ENCODE data around the gene SLC25A13. TPM values are rescaled to one million over a fixed set of nuclear protein-coding genes. Genes with fewer than 3 reads are reported as not detected.
A peak's percentile ranks its signal among the peaks of the same experiment; 100 is the strongest.

Gene SLC25A13
- total and polyA plus RNA-seq, 3 experiments from 2014 or later = 9.7 to 13.8 (median 10.8) TPM

DNA sequence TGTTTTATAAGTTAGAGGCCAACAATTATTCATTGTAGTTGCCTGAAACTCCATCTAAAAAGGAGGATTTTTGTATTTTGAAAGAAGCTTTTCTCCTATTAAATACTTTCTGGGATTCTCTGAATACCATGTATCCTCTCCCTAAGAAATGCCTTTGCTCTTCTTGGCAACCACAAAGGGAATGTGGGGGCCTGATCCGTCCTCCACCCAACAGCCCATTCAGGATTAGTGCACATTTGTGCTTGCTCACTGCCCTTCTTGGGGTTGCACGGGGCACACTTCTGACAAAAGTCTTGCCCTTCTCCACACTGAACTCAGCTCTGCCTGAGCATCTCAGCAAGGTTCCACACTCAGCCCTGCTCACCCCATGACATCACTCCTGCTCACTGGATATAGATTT, 194.2 kb downstream of the SLC25A13 start:
- no peaks in the 10 kb centered on the region for H3K4me1 Mint-ChIP-seq
- ChIA-PET CTCF (no interaction called here), POLR2A (no interaction called here)
- H3K27ac Mint-ChIP-seq = no peak overlapping the region
- no peak overlapping the region for H3K27ac ChIP-seq (ENCODE audit: low read depth, low read length)
- no peaks in the 10 kb centered on the region for H3K4me1 ChIP-seq (ENCODE audit: insufficient read depth, low read length)
- peaks cover 0 to 2% of the 10 kb centered on the region in 2 donors for H3K27me3 Mint-ChIP-seq
- H3K4me3 ChIP-seq (ENCODE audit: low read length) = no peak overlapping the region
- H3K9me3 ChIP-seq (ENCODE audit: low read length) = no peaks in the 10 kb centered on the region
- H3K4me3 Mint-ChIP-seq = no peak overlapping the region
- no peaks in the 10 kb centered on the region for H3K36me3 ChIP-seq (ENCODE audit: insufficient read depth, low read length)
- H3K9me3 Mint-ChIP-seq = no peaks in the 10 kb centered on the region
- DNase-seq = no peak
- no peaks in the 10 kb centered on the region for H3K27me3 ChIP-seq (ENCODE audit: insufficient read depth, low read length, poor library complexity, severe bottlenecking)
- H3K36me3 Mint-ChIP-seq = peaks cover 16 to 32% (median 24%) of the 10 kb centered on the region in 3 donors

GRCh38 chr7:96126382-96126781, 195.5 kb downstream of the SLC25A13 start:
- DNase-seq = no peak
- no peaks in the 10 kb centered on the region for H3K27me3 ChIP-seq (ENCODE audit: insufficient read depth, low read length, poor library complexity, severe bottlenecking)
- peaks cover 19 to 32% (median 21%) of the 10 kb centered on the region in 3 donors for H3K36me3 Mint-ChIP-seq
- H3K36me3 ChIP-seq (ENCODE audit: insufficient read depth, low read length) = no peaks in the 10 kb centered on the region
- no peak overlapping the region for H3K4me3 ChIP-seq (ENCODE audit: low read length)
- no peaks in the 10 kb centered on the region for H3K9me3 Mint-ChIP-seq
- CTCF ChIA-PET = no interaction called here
- H3K27ac ChIP-seq (ENCODE audit: low read depth, low read length) = no peak overlapping the region
- no peaks in the 10 kb centered on the region for H3K4me1 ChIP-seq (ENCODE audit: insufficient read depth, low read length)
- H3K27me3 Mint-ChIP-seq = peaks cover 0 to 2% of the 10 kb centered on the region in 2 donors
- no peaks in the 10 kb centered on the region for H3K9me3 ChIP-seq (ENCODE audit: low read length)
- POLR2A ChIA-PET = no interaction called here
- H3K4me3 Mint-ChIP-seq = no peak overlapping the region
- H3K27ac Mint-ChIP-seq = no peak overlapping the region
- no peaks in the 10 kb centered on the region for H3K4me1 Mint-ChIP-seq

DNA sequence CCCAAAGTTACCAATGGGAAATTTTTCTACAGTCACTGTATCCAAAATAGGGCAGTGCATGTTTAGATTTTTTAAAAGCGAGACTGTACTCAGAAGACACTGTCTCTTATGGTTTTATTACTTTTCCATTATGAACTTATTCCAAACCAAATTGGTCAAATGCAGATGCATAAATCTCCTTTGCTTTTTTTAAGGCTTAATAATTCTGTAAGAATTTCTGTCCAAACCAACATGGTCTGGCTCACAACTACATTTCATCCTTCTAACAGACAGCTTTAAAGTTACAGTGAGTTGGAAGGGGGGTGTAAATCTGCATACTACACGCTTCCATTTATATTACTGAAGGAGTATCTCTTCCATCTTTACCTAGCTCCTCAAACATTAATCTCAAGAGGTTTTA, 199.2 kb downstream of the SLC25A13 start:
- Histone ChIP-seq H3K4me3 (ENCODE audit: low read length) (no peak overlapping the region), H3K27ac (ENCODE audit: low read depth, low read length) (no peak overlapping the region), H3K4me1 (ENCODE audit: insufficient read depth, low read length) (no peaks in the 10 kb centered on the region), H3K9me3 (ENCODE audit: low read length) (no peaks in the 10 kb centered on the region), H3K36me3 (ENCODE audit: insufficient read depth, low read length) (no peaks in the 10 kb centered on the region), H3K27me3 (ENCODE audit: insufficient read depth, low read length, poor library complexity, severe bottlenecking) (no peaks in the 10 kb centered on the region)
- POLR2A ChIA-PET = no interaction called here
- Mint-ChIP-seq H3K9me3 (no peaks in the 10 kb centered on the region), H3K36me3 (peaks cover 6 to 28% (median 16%) of the 10 kb centered on the region in 3 donors), H3K27ac (no peak overlapping the region), H3K27me3 (peaks cover 0 to under 1% of the 10 kb centered on the region in 2 donors), H3K4me3 (no peak overlapping the region), H3K4me1 (no peaks in the 10 kb centered on the region)
- no peak for DNase-seq
- CTCF ChIA-PET = no interaction called here

GRCh38 chr7:96121752-96122151, 200.1 kb downstream of the SLC25A13 start:
- Mint-ChIP-seq H3K27ac (peak overlapping the region in 2 of 8 donors; percentile 41 to 67), H3K4me1 (no peaks in the 10 kb centered on the region), H3K9me3 (no peaks in the 10 kb centered on the region), H3K27me3 (no peaks in the 10 kb centered on the region), H3K4me3 (no peak overlapping the region), H3K36me3 (peaks cover 6 to 28% (median 15%) of the 10 kb centered on the region in 3 donors)
- Histone ChIP-seq H3K4me1 (ENCODE audit: insufficient read depth, low read length) (no peaks in the 10 kb centered on the region), H3K36me3 (ENCODE audit: insufficient read depth, low read length) (no peaks in the 10 kb centered on the region), H3K27me3 (ENCODE audit: insufficient read depth, low read length, poor library complexity, severe bottlenecking) (no peaks in the 10 kb centered on the region), H3K9me3 (ENCODE audit: low read length) (no peaks in the 10 kb centered on the region), H3K4me3 (ENCODE audit: low read length) (no peak overlapping the region), H3K27ac (ENCODE audit: low read depth, low read length) (no peak overlapping the region)
- CTCF ChIA-PET = no interaction called here
- no peak for DNase-seq
- POLR2A ChIA-PET = no interaction called here

DNA sequence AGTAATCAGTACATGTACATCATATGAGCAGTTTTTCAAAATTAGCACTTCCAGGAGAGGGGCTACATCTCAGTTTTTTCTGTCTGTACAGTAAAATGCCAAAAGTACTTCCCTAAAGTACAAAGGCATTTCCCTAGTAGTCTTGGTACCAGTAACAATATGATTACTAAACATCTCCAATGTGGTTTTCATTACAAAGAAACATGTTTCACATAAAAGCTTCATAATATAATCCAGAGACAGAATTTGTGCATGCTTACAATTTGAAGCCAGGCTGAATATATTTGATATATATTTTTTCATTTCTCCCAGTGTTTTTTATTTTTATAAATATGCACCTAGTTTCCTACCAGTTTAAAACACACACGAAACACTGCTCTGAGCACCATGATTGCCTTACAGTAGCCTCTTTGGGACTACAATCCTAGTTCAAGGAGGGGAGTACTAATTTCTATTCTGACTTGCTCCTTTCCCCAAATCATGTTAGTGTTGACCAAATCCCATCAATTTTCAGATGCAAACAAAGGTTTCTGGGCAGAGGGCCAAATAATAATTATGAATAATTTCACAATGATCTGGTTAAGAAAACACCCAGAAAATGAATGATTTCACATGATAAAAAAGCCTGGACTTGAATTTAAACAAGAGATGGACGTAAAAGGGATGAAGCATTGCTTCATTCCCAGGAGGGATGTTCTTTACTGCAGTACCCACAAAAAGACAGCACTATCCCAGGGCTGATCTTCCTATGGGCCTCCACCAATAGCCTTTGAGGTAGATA, 201.3 kb downstream of the SLC25A13 start:
- Histone ChIP-seq H3K27ac (ENCODE audit: low read depth, low read length) (no peak overlapping the region), H3K4me1 (ENCODE audit: insufficient read depth, low read length) (no peaks in the 10 kb centered on the region), H3K27me3 (ENCODE audit: insufficient read depth, low read length, poor library complexity, severe bottlenecking) (no peaks in the 10 kb centered on the region), H3K36me3 (ENCODE audit: insufficient read depth, low read length) (no peaks in the 10 kb centered on the region), H3K4me3 (ENCODE audit: low read length) (no peak overlapping the region), H3K9me3 (ENCODE audit: low read length) (no peaks in the 10 kb centered on the region)
- no peak overlapping the region for H3K4me3 Mint-ChIP-seq
- H3K27me3 Mint-ChIP-seq = no peaks in the 10 kb centered on the region
- H3K36me3 Mint-ChIP-seq = peaks cover 6 to 28% (median 13%) of the 10 kb centered on the region in 3 donors
- no peak for DNase-seq
- H3K4me1 Mint-ChIP-seq = no peaks in the 10 kb centered on the region
- ChIA-PET CTCF (no interaction called here), POLR2A (no interaction called here)
- H3K9me3 Mint-ChIP-seq = no peaks in the 10 kb centered on the region
- H3K27ac Mint-ChIP-seq = peak overlapping the region in 3 of 8 donors; percentile 0 to 32 (median 23)

GRCh38 chr7:96118449-96119001, 203.4 kb downstream of the SLC25A13 start:
- no peak overlapping the region for H3K27ac ChIP-seq (ENCODE audit: low read depth, low read length)

DNA sequence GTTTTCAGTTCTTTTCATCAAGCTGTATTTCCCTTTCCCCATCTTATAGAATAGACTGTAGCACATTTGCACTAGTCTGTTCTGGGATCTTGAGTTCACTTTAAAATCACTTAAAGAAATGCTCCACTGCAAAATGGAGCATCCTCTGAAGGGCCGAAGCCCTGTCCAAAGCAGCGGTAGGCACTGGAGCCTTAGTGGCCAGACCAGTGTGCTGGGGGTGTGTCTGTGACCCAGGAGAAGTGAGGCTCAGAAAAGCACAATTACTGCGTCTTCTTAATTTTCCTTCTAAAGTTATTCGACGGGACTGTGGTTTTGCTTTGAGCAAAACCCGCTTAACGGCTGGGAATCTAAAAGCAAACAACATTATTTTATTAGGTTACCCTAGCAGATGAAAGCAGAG, 205.7 kb downstream of the SLC25A13 start:
- Histone ChIP-seq H3K4me3 (ENCODE audit: low read length) (no peak overlapping the region), H3K27ac (ENCODE audit: low read depth, low read length) (no peak overlapping the region), H3K9me3 (ENCODE audit: low read length) (no peaks in the 10 kb centered on the region), H3K27me3 (ENCODE audit: insufficient read depth, low read length, poor library complexity, severe bottlenecking) (no peaks in the 10 kb centered on the region), H3K4me1 (ENCODE audit: insufficient read depth, low read length) (no peaks in the 10 kb centered on the region), H3K36me3 (ENCODE audit: insufficient read depth, low read length) (no peaks in the 10 kb centered on the region)
- no peak overlapping the region for H3K4me3 Mint-ChIP-seq
- peaks cover 10 to 26% of the 10 kb centered on the region in 2 donors for H3K27me3 Mint-ChIP-seq
- peaks cover 0 to 12% (median 2%) of the 10 kb centered on the region in 3 donors for H3K36me3 Mint-ChIP-seq
- H3K4me1 Mint-ChIP-seq = no peaks in the 10 kb centered on the region
- CTCF ChIA-PET = no interaction called here
- no peak for DNase-seq
- no peak overlapping the region for H3K27ac Mint-ChIP-seq
- H3K9me3 Mint-ChIP-seq = peaks cover 0 to 4% (median 2%) of the 10 kb centered on the region in 5 donors
- POLR2A ChIA-PET = no interaction called here

More at GRCh38 chr7:96118449-96119001, 203.4 kb downstream of the SLC25A13 start:
- Mint-ChIP-seq H3K36me3 (peaks cover 6 to 24% (median 9%) of the 10 kb centered on the region in 3 donors), H3K4me1 (no peaks in the 10 kb centered on the region), H3K27ac (peak overlapping the region in 1 of 8 donors; percentile 35), H3K27me3 (peaks cover 3 to 11% of the 10 kb centered on the region in 2 donors), H3K4me3 (no peak overlapping the region), H3K9me3 (no peaks in the 10 kb centered on the region)
- Histone ChIP-seq H3K4me3 (ENCODE audit: low read length) (no peak overlapping the region), H3K9me3 (ENCODE audit: low read length) (no peaks in the 10 kb centered on the region), H3K27me3 (ENCODE audit: insufficient read depth, low read length, poor library complexity, severe bottlenecking) (no peaks in the 10 kb centered on the region), H3K4me1 (ENCODE audit: insufficient read depth, low read length) (no peaks in the 10 kb centered on the region), H3K36me3 (ENCODE audit: insufficient read depth, low read length) (no peaks in the 10 kb centered on the region)
- ChIA-PET CTCF (no interaction called here), POLR2A (no interaction called here)
- DNase-seq = no peak

- Histone ChIP-seq H3K9me3 (ENCODE audit: low read length) (no peaks in the 10 kb centered on the region), H3K4me1 (ENCODE audit: insufficient read depth, low read length) (no peaks in the 10 kb centered on the region), H3K27me3 (ENCODE audit: insufficient read depth, low read length, poor library complexity, severe bottlenecking) (no peaks in the 10 kb centered on the region), H3K36me3 (ENCODE audit: insufficient read depth, low read length) (no peaks in the 10 kb centered on the region), H3K27ac (ENCODE audit: low read depth, low read length) (no peak overlapping the region), H3K4me3 (ENCODE audit: low read length) (no peak overlapping the region)
- Mint-ChIP-seq H3K27ac (no peak overlapping the region), H3K27me3 (peaks cover 10 to 40% of the 10 kb centered on the region in 2 donors), H3K36me3 (no peaks in the 10 kb centered on the region), H3K4me3 (no peak overlapping the region), H3K4me1 (no peaks in the 10 kb centered on the region), H3K9me3 (peaks cover 0 to 6% (median 3%) of the 10 kb centered on the region in 5 donors)
- ChIA-PET POLR2A (no interaction called here), CTCF (no interaction called here)
- no peak for DNase-seq
These were observed 207.7 kb downstream of the SLC25A13 start for GRCh38 chr7:96114190-96114589.

Data from CD8-positive, alpha-beta memory T cell (primary cell).